GM12892 (cell line): Measurements from ENCODE around the gene PARP8.
"Not testable (repeated sequence)": the region's sequence is repeated elsewhere in the genome, so short reads cannot be mapped to it uniquely, and the experiment has no call there.

Source experiments
- DNase-seq: peaks from one replicate; pipeline ENCODE4 v3.0.0; 2011; ENCODE audit not compliant: insufficient read length
- FAIRE-seq: peaks from 2 replicates; lab custom pipeline; 2011; peaks lifted over from hg19 to GRCh38; lab: Jason Lieb, UNC
- POLR2A ChIP-seq: IDR thresholded peaks from 2 replicates; pipeline ENCODE4 v1.6.1; 2011; ENCODE audit warnings: low read depth, low read length, control low read depth
- POLR2AphosphoS5 ChIP-seq: IDR thresholded peaks from 2 replicates; pipeline ENCODE4 v1.6.1; 2011; ENCODE audit warnings: low read depth, low read length, control low read depth
- TAF1 ChIP-seq: IDR thresholded peaks from 2 replicates; pipeline ENCODE4 v1.6.1; 2011; ENCODE audit warnings: low read depth, mild to moderate bottlenecking, control low read depth, low read length, borderline replicate concordance

Gene PARP8

GRCh38 chr5:50665091-50665490 is 1.3 kb upstream of the PARP8 start:
- DNase-seq (no peak), FAIRE-seq (peak; percentile 27)
- TF ChIP-seq TAF1 (no peak), POLR2A (no peak), POLR2AphosphoS5 (no peak)

- DNase-seq = not testable (repeated sequence)
- peak; percentile 77 for FAIRE-seq
Observed at GRCh38 chr5:50665761-50666202, 655 bp upstream of the PARP8 start.

- DNase-seq (no peak), FAIRE-seq (peak; percentile 58)
- peak; percentile 38; the same call in 1 of the 2 replicates for TF ChIP-seq TAF1
- peak; percentile 40; the same call in 1 of the 2 replicates for TF ChIP-seq POLR2AphosphoS5
- TF ChIP-seq POLR2A = no peak
Observed at GRCh38 chr5:50667023-50667652, 701 bp downstream of the PARP8 start.

GRCh38 chr5:50667653-50668595 is 1.5 kb downstream of the PARP8 start:
- FAIRE-seq (peak; percentile 92), DNase-seq (peak; percentile 27)
- no peak for TF ChIP-seq TAF1
- 0 out of 2 replicates have a peak, but pooled peaks have one; percentile 25 for TF ChIP-seq POLR2AphosphoS5
- TF ChIP-seq POLR2A = no peak; the same call in 1 of the 2 replicates

GRCh38 chr5:50668636-50669035 is 2.2 kb downstream of the PARP8 start:
- not testable (repeated sequence) for DNase-seq

GRCh38 chr5:50672663-50673062 is 6.2 kb downstream of the PARP8 start:
- TF ChIP-seq POLR2AphosphoS5 (no peak), TAF1 (no peak), POLR2A (no peak)
- DNase-seq = no peak
- FAIRE-seq = no peak

More at GRCh38 chr5:50668636-50669035, 2.2 kb downstream of the PARP8 start:
- not testable (repeated sequence) for FAIRE-seq

- not testable (repeated sequence) for DNase-seq, FAIRE-seq
Observed at GRCh38 chr5:50673444-50673843, 7.0 kb downstream of the PARP8 start.

- no peak for TF ChIP-seq POLR2A
- no peak for TF ChIP-seq POLR2AphosphoS5
- TF ChIP-seq TAF1 = no peak
- DNase-seq = no peak
- FAIRE-seq = no peak
Observed at GRCh38 chr5:50675385-50675784, 8.9 kb downstream of the PARP8 start.

- FAIRE-seq, DNase-seq: not testable (repeated sequence)
Observed at GRCh38 chr5:50679554-50679953, 13.1 kb downstream of the PARP8 start.

GRCh38 chr5:50684721-50685120 is 18.3 kb downstream of the PARP8 start:
- DNase-seq = no peak
- FAIRE-seq = no peak
- TF ChIP-seq POLR2A (no peak), POLR2AphosphoS5 (no peak), TAF1 (no peak)

GRCh38 chr5:50687548-50687947 is 21.1 kb downstream of the PARP8 start:
- FAIRE-seq = no peak
- TF ChIP-seq TAF1 (no peak), POLR2AphosphoS5 (no peak), POLR2A (no peak)

GRCh38 chr5:50691399-50692016 is 25.1 kb downstream of the PARP8 start:
- DNase-seq = no peak
- FAIRE-seq = peak; percentile 21
- TF ChIP-seq POLR2A = no peak
- TF ChIP-seq TAF1 = no peak
- no peak for TF ChIP-seq POLR2AphosphoS5

More at GRCh38 chr5:50687548-50687947, 21.1 kb downstream of the PARP8 start:
- no peak for DNase-seq
